HEK293 (cell line): ENCODE data around the gene LRRC72.

Source experiments
- GLI4 ChIP-seq: fragments of 450-650 bp; formaldehyde crosslinking; IDR thresholded peaks from 2 replicates; pipeline ENCODE4 v1.5.1; 2016; ENCODE audit warnings: missing biosample characterization, missing genetic modification characterization
- SP2 ChIP-seq: fragments of 450-650 bp; formaldehyde crosslinking; IDR thresholded peaks from 2 replicates; pipeline ENCODE4 v1.5.1; 2016; ENCODE audit warnings: missing biosample characterization, missing genetic modification characterization
- TF ChIP-seq, protein P1 (sequence below): fragments of 450-650 bp; formaldehyde crosslinking; IDR thresholded peaks from 2 replicates; pipeline ENCODE4 v1.5.1; 2016; ENCODE audit warnings: missing biosample characterization, missing genetic modification characterization
- TF ChIP-seq, protein P2 (sequence below): fragments of 450-650 bp; formaldehyde crosslinking; IDR thresholded peaks from 2 replicates; pipeline ENCODE4 v1.5.1; 2016; ENCODE audit warnings: missing biosample characterization, missing genetic modification characterization
- TF ChIP-seq, protein P3 (sequence below): fragments of 450-650 bp; formaldehyde crosslinking; IDR thresholded peaks from 2 replicates; pipeline ENCODE4 v1.5.1; 2017; ENCODE audit warnings: missing biosample characterization, missing genetic modification characterization

DNA sequence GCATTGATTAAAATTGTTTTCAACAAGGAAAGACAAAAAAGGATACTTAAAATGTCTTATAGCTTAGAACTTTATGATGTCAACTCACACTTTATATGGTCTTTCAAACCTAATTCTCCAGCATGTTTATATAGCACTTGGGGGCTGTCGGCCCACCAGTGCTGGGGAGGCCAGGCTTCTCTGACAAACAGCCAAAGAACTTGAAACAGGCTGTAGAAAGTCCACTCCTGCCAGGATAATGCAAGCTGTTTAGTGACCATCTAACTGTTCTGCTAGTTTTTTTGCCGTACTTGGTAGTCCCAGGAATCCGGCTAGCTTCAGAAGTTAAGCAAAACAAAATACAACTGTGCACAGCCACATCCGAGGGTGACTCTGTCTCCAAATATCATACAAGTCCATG, 47.5 kb upstream of the LRRC72 start:
- TF ChIP-seq, protein P1, sequence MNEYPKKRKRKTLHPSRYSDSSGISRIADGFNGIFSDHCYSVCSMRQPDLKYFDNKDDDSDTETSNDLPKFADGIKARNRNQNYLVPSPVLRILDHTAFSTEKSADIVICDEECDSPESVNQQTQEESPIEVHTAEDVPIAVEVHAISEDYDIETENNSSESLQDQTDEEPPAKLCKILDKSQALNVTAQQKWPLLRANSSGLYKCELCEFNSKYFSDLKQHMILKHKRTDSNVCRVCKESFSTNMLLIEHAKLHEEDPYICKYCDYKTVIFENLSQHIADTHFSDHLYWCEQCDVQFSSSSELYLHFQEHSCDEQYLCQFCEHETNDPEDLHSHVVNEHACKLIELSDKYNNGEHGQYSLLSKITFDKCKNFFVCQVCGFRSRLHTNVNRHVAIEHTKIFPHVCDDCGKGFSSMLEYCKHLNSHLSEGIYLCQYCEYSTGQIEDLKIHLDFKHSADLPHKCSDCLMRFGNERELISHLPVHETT: no peak
- TF ChIP-seq, protein P2, sequence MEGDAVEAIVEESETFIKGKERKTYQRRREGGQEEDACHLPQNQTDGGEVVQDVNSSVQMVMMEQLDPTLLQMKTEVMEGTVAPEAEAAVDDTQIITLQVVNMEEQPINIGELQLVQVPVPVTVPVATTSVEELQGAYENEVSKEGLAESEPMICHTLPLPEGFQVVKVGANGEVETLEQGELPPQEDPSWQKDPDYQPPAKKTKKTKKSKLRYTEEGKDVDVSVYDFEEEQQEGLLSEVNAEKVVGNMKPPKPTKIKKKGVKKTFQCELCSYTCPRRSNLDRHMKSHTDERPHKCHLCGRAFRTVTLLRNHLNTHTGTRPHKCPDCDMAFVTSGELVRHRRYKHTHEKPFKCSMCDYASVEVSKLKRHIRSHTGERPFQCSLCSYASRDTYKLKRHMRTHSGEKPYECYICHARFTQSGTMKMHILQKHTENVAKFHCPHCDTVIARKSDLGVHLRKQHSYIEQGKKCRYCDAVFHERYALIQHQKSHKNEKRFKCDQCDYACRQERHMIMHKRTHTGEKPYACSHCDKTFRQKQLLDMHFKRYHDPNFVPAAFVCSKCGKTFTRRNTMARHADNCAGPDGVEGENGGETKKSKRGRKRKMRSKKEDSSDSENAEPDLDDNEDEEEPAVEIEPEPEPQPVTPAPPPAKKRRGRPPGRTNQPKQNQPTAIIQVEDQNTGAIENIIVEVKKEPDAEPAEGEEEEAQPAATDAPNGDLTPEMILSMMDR: no peak
- TF ChIP-seq, protein P3, sequence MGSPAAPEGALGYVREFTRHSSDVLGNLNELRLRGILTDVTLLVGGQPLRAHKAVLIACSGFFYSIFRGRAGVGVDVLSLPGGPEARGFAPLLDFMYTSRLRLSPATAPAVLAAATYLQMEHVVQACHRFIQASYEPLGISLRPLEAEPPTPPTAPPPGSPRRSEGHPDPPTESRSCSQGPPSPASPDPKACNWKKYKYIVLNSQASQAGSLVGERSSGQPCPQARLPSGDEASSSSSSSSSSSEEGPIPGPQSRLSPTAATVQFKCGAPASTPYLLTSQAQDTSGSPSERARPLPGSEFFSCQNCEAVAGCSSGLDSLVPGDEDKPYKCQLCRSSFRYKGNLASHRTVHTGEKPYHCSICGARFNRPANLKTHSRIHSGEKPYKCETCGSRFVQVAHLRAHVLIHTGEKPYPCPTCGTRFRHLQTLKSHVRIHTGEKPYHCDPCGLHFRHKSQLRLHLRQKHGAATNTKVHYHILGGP (tag by site-specific recombination): no peak
- TF ChIP-seq SP2: no peak
- no peak for TF ChIP-seq GLI4 (tag by site-specific recombination)
